ENCODE measurements around the gene LARGE1.

LARGE1 gene

GRCh38 chr22:33561149-33561807 is 359.0 kb downstream of the LARGE1 start:
- Histone ChIP-seq H3K23ac (ENCODE audit: low read length) (no peak overlapping the region), H2BK12ac (ENCODE audit: low read length) (no peak overlapping the region), H3K4me3 (ENCODE audit: low read depth, low read length) (no peak overlapping the region), H2AFZ (ENCODE audit: insufficient read depth, low read length, poor library complexity) (no peak overlapping the region), H3K4ac (ENCODE audit: low read depth, low read length) (no peak overlapping the region), H2BK5ac (ENCODE audit: low read depth, low read length, poor library complexity) (no peak overlapping the region), H3K79me2 (ENCODE audit: control insufficient read depth, insufficient read depth, low read length, poor library complexity) (no peaks in the 10 kb centered on the region), H4K91ac (ENCODE audit: low read depth, low read length) (no peak overlapping the region), H3K36me3 (ENCODE audit: control insufficient read depth in 1 of 2, insufficient read depth in 2 of 2, low read length in 2 of 2) (peaks cover 0 to 4% of the 10 kb centered on the region in 2 experiments), H2BK120ac (ENCODE audit: insufficient read depth, low read length, poor library complexity) (no peak overlapping the region), H2AK5ac (ENCODE audit: low read length) (no peak overlapping the region), H3K14ac (ENCODE audit: low read length) (no peak overlapping the region), H3K9ac (ENCODE audit: low read length) (no peak overlapping the region), H3K18ac (ENCODE audit: low read length) (no peak overlapping the region), H3K27ac (ENCODE audit: low read depth, low read length) (no peak overlapping the region), H3K9me3 (ENCODE audit: insufficient read depth, low read depth, low read length) (no peaks in the 10 kb centered on the region), H3K4me1 (ENCODE audit: control insufficient read depth in 1 of 2, insufficient read depth in 2 of 2, low read length in 2 of 2) (no peaks in the 10 kb centered on the region), H3K4me2 (ENCODE audit: low read length) (no peak overlapping the region), H3K27me3 (ENCODE audit: insufficient read depth, low read length) (no peaks in the 10 kb centered on the region), H4K12ac (ENCODE audit: low read depth, low read length) (no peak overlapping the region), H3K79me1 (ENCODE audit: low read length) (no peaks in the 10 kb centered on the region), H4K8ac (ENCODE audit: low read depth, low read length) (no peak overlapping the region)
- WGBS (ENCODE audit: extremely low coverage, insufficient coverage, insufficient read length): no CpG with 5 or more reads among the region's 9 CpGs
- no peak for DNase-seq

GRCh38 chr22:33557836-33558235 is 362.4 kb downstream of the LARGE1 start:
- H2BK120ac ChIP-seq (ENCODE audit: insufficient read depth, low read length, poor library complexity): no peak overlapping the region
- no peaks in the 10 kb centered on the region for H3K79me2 ChIP-seq (ENCODE audit: control insufficient read depth, insufficient read depth, low read length, poor library complexity)
- no peak overlapping the region for H3K4me3 ChIP-seq (ENCODE audit: low read depth, low read length)
- peaks cover 0 to 6% of the 10 kb centered on the region in 2 experiments for H3K36me3 ChIP-seq (ENCODE audit: control insufficient read depth in 1 of 2, insufficient read depth in 2 of 2, low read length in 2 of 2)
- H3K27ac ChIP-seq (ENCODE audit: low read depth, low read length): no peak overlapping the region
- no peak overlapping the region for H3K4me2 ChIP-seq (ENCODE audit: low read length)
- no peak for DNase-seq
- no peak overlapping the region for H3K9ac ChIP-seq (ENCODE audit: low read length)
- H3K18ac ChIP-seq (ENCODE audit: low read length): no peak overlapping the region
- no peak overlapping the region for H3K14ac ChIP-seq (ENCODE audit: low read length)
- H4K12ac ChIP-seq (ENCODE audit: low read depth, low read length): no peak overlapping the region
- no CpG with 5 or more reads among the region's 7 CpGs for WGBS (ENCODE audit: extremely low coverage, insufficient coverage, insufficient read length)
- no peaks in the 10 kb centered on the region for H3K9me3 ChIP-seq (ENCODE audit: insufficient read depth, low read depth, low read length)
- H3K23ac ChIP-seq (ENCODE audit: low read length): no peak overlapping the region
- no peak overlapping the region for H2BK12ac ChIP-seq (ENCODE audit: low read length)
- no peaks in the 10 kb centered on the region for H3K79me1 ChIP-seq (ENCODE audit: low read length)
- H3K27me3 ChIP-seq (ENCODE audit: insufficient read depth, low read length): no peaks in the 10 kb centered on the region
- no peak overlapping the region for H4K8ac ChIP-seq (ENCODE audit: low read depth, low read length)
- H4K91ac ChIP-seq (ENCODE audit: low read depth, low read length): no peak overlapping the region
- no peak overlapping the region for H2BK5ac ChIP-seq (ENCODE audit: low read depth, low read length, poor library complexity)
- H3K4ac ChIP-seq (ENCODE audit: low read depth, low read length): no peak overlapping the region
- H2AFZ ChIP-seq (ENCODE audit: insufficient read depth, low read length, poor library complexity): no peak overlapping the region
- H2AK5ac ChIP-seq (ENCODE audit: low read length): no peak overlapping the region
- no peaks in the 10 kb centered on the region for H3K4me1 ChIP-seq (ENCODE audit: control insufficient read depth in 1 of 2, insufficient read depth in 2 of 2, low read length in 2 of 2)

GRCh38 chr22:33555814-33556522 is 364.3 kb downstream of the LARGE1 start:
- H3K4me1 ChIP-seq (ENCODE audit: control insufficient read depth in 1 of 2, insufficient read depth in 2 of 2, low read length in 2 of 2): no peaks in the 10 kb centered on the region

GRCh38 chr22:33553493-33553892 is 366.8 kb downstream of the LARGE1 start:
- DNase-seq: no peak
- Histone ChIP-seq H4K12ac (ENCODE audit: low read depth, low read length) (no peak overlapping the region), H3K79me1 (ENCODE audit: low read length) (peaks cover 1% of the 10 kb centered on the region), H3K79me2 (ENCODE audit: control insufficient read depth, insufficient read depth, low read length, poor library complexity) (no peaks in the 10 kb centered on the region), H3K27me3 (ENCODE audit: insufficient read depth, low read length) (no peaks in the 10 kb centered on the region), H3K23ac (ENCODE audit: low read length) (no peak overlapping the region), H2BK5ac (ENCODE audit: low read depth, low read length, poor library complexity) (no peak overlapping the region), H3K4me3 (ENCODE audit: low read depth, low read length) (no peak overlapping the region), H3K18ac (ENCODE audit: low read length) (no peak overlapping the region), H2BK120ac (ENCODE audit: insufficient read depth, low read length, poor library complexity) (no peak overlapping the region), H2BK12ac (ENCODE audit: low read length) (no peak overlapping the region), H3K9me3 (ENCODE audit: insufficient read depth, low read depth, low read length) (no peaks in the 10 kb centered on the region), H3K4me2 (ENCODE audit: low read length) (no peak overlapping the region), H3K27ac (ENCODE audit: low read depth, low read length) (no peak overlapping the region), H2AK5ac (ENCODE audit: low read length) (no peak overlapping the region), H3K4me1 (ENCODE audit: control insufficient read depth in 1 of 2, insufficient read depth in 2 of 2, low read length in 2 of 2) (no peaks in the 10 kb centered on the region), H4K91ac (ENCODE audit: low read depth, low read length) (no peak overlapping the region), H3K14ac (ENCODE audit: low read length) (no peak overlapping the region), H3K36me3 (ENCODE audit: control insufficient read depth in 1 of 2, insufficient read depth in 2 of 2, low read length in 2 of 2) (peaks cover 0 to 2% of the 10 kb centered on the region in 2 experiments), H4K8ac (ENCODE audit: low read depth, low read length) (no peak overlapping the region), H3K9ac (ENCODE audit: low read length) (no peak overlapping the region), H3K4ac (ENCODE audit: low read depth, low read length) (no peak overlapping the region), H2AFZ (ENCODE audit: insufficient read depth, low read length, poor library complexity) (no peak overlapping the region)
- no CpG with 5 or more reads among the region's 5 CpGs for WGBS (ENCODE audit: extremely low coverage, insufficient coverage, insufficient read length)

More at GRCh38 chr22:33555814-33556522, 364.3 kb downstream of the LARGE1 start:
- H2AK5ac ChIP-seq (ENCODE audit: low read length): no peak overlapping the region
- no peak overlapping the region for H2BK5ac ChIP-seq (ENCODE audit: low read depth, low read length, poor library complexity)
- no peak overlapping the region for H3K4me2 ChIP-seq (ENCODE audit: low read length)
- H3K18ac ChIP-seq (ENCODE audit: low read length): no peak overlapping the region
- no peak for DNase-seq
- H3K79me2 ChIP-seq (ENCODE audit: control insufficient read depth, insufficient read depth, low read length, poor library complexity): no peaks in the 10 kb centered on the region
- H4K91ac ChIP-seq (ENCODE audit: low read depth, low read length): no peak overlapping the region
- no peaks in the 10 kb centered on the region for H3K27me3 ChIP-seq (ENCODE audit: insufficient read depth, low read length)
- H2AFZ ChIP-seq (ENCODE audit: insufficient read depth, low read length, poor library complexity): no peak overlapping the region
- no peak overlapping the region for H3K14ac ChIP-seq (ENCODE audit: low read length)
- H4K8ac ChIP-seq (ENCODE audit: low read depth, low read length): no peak overlapping the region
- no peaks in the 10 kb centered on the region for H3K9me3 ChIP-seq (ENCODE audit: insufficient read depth, low read depth, low read length)
- no peak overlapping the region for H3K9ac ChIP-seq (ENCODE audit: low read length)
- WGBS (ENCODE audit: extremely low coverage, insufficient coverage, insufficient read length): no CpG with 5 or more reads among the region's 5 CpGs
- H4K12ac ChIP-seq (ENCODE audit: low read depth, low read length): no peak overlapping the region
- no peak overlapping the region for H3K4me3 ChIP-seq (ENCODE audit: low read depth, low read length)
- peaks cover 1% of the 10 kb centered on the region for H3K79me1 ChIP-seq (ENCODE audit: low read length)
- no peak overlapping the region for H3K23ac ChIP-seq (ENCODE audit: low read length)
- H3K4ac ChIP-seq (ENCODE audit: low read depth, low read length): no peak overlapping the region
- H3K36me3 ChIP-seq (ENCODE audit: control insufficient read depth in 1 of 2, insufficient read depth in 2 of 2, low read length in 2 of 2): peaks cover 0 to 2% of the 10 kb centered on the region in 2 experiments
- no peak overlapping the region for H2BK12ac ChIP-seq (ENCODE audit: low read length)
- H2BK120ac ChIP-seq (ENCODE audit: insufficient read depth, low read length, poor library complexity): no peak overlapping the region
- H3K27ac ChIP-seq (ENCODE audit: low read depth, low read length): no peak overlapping the region
